ENCODE data around the gene TRHDE. TPM values are rescaled to one million over a fixed set of nuclear protein-coding genes. Genes with fewer than 3 reads are reported as not detected.
"Not testable (repeated sequence)": the region's sequence is repeated elsewhere in the genome, so short reads cannot be mapped to it uniquely, and the experiment has no call there.

Gene TRHDE
- polyA plus RNA-seq, 12 donors, result 0.21 to 3.0 (median 0.82) TPM; not detected in 1

- DNase-seq, result peak; percentile 39
These were observed 239.7 kb downstream of the TRHDE start for GRCh38 chr12:72511906-72512305.

GRCh38 chr12:72520044-72520678 is 248.0 kb downstream of the TRHDE start:
- not testable (repeated sequence) for DNase-seq

- no peak for DNase-seq
These were observed 249.2 kb downstream of the TRHDE start for GRCh38 chr12:72521326-72521725.

- no peak for DNase-seq
These were observed 250.2 kb downstream of the TRHDE start for GRCh38 chr12:72522411-72522810.

- DNase-seq, result no peak
These were observed 251.6 kb downstream of the TRHDE start for GRCh38 chr12:72523754-72524153.

GRCh38 chr12:72535212-72535990 is 263.2 kb downstream of the TRHDE start:
- no peak for DNase-seq

- DNase-seq, result no peak
These were observed 268.6 kb downstream of the TRHDE start for GRCh38 chr12:72540811-72541210.

GRCh38 chr12:72543777-72544467 is 271.8 kb downstream of the TRHDE start:
- DNase-seq, result no peak

- no peak for DNase-seq
These were observed 273.9 kb downstream of the TRHDE start for GRCh38 chr12:72546106-72546505.

GRCh38 chr12:72547573-72547972 is 275.4 kb downstream of the TRHDE start:
- no peak for DNase-seq

- DNase-seq, result no peak
These were observed 277.0 kb downstream of the TRHDE start for GRCh38 chr12:72549184-72549583.

- no peak for DNase-seq
These were observed 288.0 kb downstream of the TRHDE start for GRCh38 chr12:72560003-72560769.

- DNase-seq, result no peak
These were observed 298.4 kb downstream of the TRHDE start for GRCh38 chr12:72570601-72571000.

- DNase-seq, result no peak
These were observed 302.0 kb downstream of the TRHDE start for GRCh38 chr12:72574138-72574537.

GRCh38 chr12:72578327-72578726 is 306.2 kb downstream of the TRHDE start:
- no peak for DNase-seq

GRCh38 chr12:72586456-72586855 is 314.3 kb downstream of the TRHDE start:
- DNase-seq, result no peak

GRCh38 chr12:72602581-72602980 is 330.4 kb downstream of the TRHDE start:
- no peak for DNase-seq

GRCh38 chr12:72605975-72606374 is 333.8 kb downstream of the TRHDE start:
- no peak for DNase-seq

- no peak for DNase-seq
These were observed 338.2 kb downstream of the TRHDE start for GRCh38 chr12:72610342-72610741.

GRCh38 chr12:72610854-72611358 is 338.7 kb downstream of the TRHDE start:
- no peak for DNase-seq

- DNase-seq, result no peak
These were observed 340.0 kb downstream of the TRHDE start for GRCh38 chr12:72612171-72612570.

GRCh38 chr12:72618764-72619163 is 346.6 kb downstream of the TRHDE start:
- no peak for DNase-seq
